Astrocyte (in vitro differentiated cells and primary cell): ENCODE data around the gene CAVIN3.

Experiments
- CTCF ChIP-seq: IDR thresholded peaks from 2 replicates; pipeline ENCODE4 v1.5.1; 2011; ENCODE audit warnings: low read depth, mild to moderate bottlenecking, inconsistent platforms, low read length, moderate library complexity; ENCODE audit not compliant: insufficient read depth
- EZH2 ChIP-seq: IDR thresholded peaks from 2 replicates; pipeline ENCODE4 v1.6.1; 2012; ENCODE audit warnings: mild to moderate bottlenecking, low read length, inconsistent platforms; ENCODE audit not compliant: insufficient read depth

GRCh38 chr11:6356503-6357055 is 36.3 kb upstream of the CAVIN3 start:
- TF ChIP-seq CTCF (no peak), EZH2 (no peak)
